HG03060 (cell line): Measurements from ENCODE around the gene PSG3.
"Not testable (repeated sequence)": the region's sequence is repeated elsewhere in the genome, so short reads cannot be mapped to it uniquely, and the experiment has no call there.

Experiments
- ATAC-seq: cut with Tn5 transposase; IDR thresholded peaks from one replicate; pipeline ENCODE4 v1.9.1; 2021; ENCODE audit warnings: low read depth, moderate number of reproducible peaks; ENCODE audit not compliant: unreplicated experiment

PSG3 gene

DNA sequence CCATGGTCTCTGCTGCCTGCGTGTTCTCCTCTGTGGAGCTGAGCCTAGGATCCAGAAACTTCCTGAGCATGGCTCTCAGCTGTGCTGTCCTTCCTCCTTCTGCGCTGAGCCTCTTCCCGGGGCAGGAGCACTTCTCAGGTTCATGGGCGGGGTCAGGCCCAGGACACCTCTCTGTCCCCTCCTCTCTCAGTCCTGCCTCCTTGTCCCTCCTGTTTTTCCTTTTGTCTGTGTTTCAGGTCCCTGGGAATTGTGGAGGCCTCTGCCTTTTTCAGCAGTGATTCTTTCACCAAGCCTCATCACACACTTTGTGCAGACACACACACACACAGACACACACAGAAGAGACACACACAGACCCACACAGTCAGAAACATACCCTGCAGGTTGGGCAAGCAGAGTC is at the start of gene PSG3:
Gene PSG3, minus strand, starts transcription at position 101 of the 400 bp plus-strand sequence. Its CDS starts 97 bp downstream, at position 4.
- not testable (repeated sequence) for ATAC-seq

DNA sequence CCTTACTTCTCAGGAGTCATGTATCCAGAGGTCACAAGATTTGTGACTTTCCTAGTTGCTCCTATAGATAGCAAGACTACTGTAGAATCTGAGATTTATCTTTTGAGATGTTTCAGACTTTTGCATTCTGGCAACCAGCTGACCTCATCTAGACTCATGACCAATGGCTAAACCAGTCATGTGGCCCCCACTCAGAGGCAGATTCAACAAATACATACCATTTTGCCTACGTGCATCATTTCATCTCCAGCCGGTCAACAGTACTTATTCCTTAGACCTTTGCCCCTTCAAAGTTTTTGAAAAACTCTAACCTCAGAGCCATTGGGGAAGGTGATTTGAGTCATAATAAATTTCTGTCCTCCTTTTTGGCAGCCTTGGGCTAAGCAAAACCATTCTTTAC is 48.5 kb upstream of the PSG3 start:
- not testable (repeated sequence) for ATAC-seq

DNA sequence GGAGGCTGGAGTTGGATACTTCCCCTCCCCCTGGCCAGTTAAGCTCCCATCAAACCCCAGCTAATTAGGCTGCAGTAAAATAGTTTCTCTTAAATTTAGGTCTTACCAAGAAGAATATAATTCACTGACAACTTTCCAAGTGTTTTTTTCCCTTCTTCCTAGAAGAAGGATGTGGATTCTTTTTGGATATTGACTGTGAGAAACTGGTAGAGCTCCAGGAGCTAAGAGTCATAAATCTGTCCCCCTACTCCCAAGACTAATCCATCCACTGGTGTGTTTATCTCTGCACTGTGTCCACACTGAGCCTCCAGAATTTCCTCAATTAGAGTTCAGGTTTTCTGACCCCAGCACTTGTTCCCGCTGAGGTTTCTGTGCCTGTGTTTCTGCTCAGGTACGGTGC is 47.5 kb upstream of the PSG3 start:
- ATAC-seq: not testable (repeated sequence)

DNA sequence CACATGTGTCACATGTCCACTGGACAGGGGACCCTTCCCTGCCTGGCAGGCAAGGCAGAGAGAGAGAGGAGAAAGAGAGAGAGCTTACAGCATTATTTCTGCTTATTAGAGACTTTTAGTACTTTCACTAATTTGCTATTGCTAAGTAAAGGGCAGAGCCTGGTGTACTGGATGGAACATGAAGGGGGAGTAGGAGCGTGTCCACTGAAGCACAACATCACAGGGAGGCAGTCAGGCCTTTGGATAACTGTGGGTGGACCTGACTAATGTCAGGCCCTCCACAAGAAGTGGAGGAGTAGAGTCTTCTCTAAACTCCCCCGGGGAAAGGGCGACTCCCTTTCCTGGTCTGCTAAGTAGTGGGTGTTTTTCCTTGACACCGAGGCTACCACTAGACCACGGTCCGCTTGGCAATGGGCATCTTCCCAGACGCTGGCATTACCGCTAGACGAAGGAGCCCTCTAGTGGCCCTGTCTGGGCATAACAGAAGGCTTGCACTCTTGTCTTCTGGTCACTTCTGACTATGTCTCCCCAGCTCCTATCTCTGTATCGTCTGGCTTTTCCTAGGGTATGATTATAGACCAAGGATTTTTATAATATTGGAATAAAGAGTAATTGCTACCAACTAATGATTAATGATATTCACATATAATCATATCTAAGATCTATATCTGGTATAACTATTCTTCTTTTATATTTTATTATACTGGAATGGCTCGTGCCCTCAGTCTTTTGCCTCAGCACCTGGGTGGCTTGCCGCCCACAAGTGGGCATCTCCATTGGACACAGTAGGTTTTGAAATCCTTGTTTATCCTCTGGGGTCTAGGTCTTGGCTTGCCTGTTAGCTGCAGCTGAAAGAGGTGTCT is 36.7 kb upstream of the PSG3 start:
- not testable (repeated sequence) for ATAC-seq

DNA sequence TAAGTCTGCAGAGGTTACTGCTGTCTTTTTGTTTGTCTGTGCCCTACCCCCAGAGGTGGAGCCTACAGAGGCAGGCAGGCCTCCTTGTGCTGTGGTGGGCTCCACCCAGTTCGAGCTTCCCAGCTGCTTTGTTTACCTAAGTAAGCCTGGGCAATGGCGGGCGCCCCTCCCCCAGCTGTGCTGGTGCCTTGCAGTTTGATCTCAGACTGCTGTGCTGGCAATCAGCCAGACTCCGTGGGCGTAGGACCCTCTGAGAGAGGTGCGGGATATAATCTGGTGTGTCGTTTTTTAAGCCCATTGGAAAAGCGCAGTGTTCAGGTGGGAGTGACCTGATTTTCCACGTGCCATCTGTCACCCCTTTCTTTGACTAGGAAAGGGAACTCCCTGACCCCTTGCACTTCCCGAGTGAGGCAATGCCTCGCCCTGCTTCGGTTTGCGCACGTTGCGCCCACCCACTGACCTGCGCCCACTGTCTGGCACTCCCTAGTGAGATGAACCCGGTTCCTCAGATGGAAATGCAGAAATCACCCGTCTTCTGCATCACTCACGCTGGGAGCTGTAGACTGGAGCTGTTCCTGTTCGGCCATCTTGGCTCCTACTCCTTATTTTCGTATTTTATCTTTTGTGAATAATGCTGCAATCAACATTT is 34.4 kb upstream of the PSG3 start:
- ATAC-seq: not testable (repeated sequence)

GRCh38 chr19:42767319-42767718 is 27.0 kb upstream of the PSG3 start:
- ATAC-seq: not testable (repeated sequence)

- not testable (repeated sequence) for ATAC-seq
These were observed 26.6 kb upstream of the PSG3 start for GRCh38 chr19:42766871-42767270.

DNA sequence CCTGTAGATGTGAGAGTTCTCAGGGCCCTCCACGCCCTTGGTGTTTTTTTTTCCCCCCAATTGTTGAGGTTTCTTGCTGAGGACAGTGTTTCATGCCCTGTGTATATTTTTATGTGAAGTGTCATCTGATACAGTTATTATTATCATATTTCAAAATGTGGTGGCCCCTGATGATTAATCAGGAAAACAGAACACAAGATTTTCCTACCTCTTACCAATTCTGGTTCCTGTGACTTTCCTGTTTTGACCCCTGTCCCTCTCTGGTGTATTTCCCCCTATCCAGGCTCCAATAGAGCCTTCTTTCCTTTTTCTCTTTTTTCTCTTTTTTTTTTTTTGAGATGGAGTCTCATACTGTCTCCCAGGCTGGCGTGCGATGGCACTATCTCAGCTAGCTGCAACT is 24.6 kb upstream of the PSG3 start:
- ATAC-seq: no peak

DNA sequence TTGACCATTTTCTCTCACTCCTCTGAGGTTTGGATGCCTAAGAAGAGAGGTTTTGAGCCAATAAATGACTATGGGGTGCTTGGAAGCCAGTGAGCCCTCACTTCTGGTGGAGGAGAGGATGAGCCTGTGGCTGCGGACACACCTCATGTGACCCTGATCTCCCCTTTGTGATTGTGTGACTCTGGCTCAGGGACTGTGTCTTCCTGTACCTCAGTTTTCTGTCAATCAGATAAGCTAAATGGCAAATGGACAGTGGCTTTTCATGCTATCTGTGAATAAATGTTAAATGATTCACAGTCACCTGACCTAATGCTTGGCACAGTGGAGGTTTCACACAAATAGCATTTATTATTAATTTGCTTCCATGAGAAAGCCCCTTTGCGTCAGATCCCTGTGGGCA is 22.5 kb upstream of the PSG3 start:
- ATAC-seq: no peak

- not testable (repeated sequence) for ATAC-seq
These were observed 21.6 kb upstream of the PSG3 start for GRCh38 chr19:42761924-42762295.

DNA sequence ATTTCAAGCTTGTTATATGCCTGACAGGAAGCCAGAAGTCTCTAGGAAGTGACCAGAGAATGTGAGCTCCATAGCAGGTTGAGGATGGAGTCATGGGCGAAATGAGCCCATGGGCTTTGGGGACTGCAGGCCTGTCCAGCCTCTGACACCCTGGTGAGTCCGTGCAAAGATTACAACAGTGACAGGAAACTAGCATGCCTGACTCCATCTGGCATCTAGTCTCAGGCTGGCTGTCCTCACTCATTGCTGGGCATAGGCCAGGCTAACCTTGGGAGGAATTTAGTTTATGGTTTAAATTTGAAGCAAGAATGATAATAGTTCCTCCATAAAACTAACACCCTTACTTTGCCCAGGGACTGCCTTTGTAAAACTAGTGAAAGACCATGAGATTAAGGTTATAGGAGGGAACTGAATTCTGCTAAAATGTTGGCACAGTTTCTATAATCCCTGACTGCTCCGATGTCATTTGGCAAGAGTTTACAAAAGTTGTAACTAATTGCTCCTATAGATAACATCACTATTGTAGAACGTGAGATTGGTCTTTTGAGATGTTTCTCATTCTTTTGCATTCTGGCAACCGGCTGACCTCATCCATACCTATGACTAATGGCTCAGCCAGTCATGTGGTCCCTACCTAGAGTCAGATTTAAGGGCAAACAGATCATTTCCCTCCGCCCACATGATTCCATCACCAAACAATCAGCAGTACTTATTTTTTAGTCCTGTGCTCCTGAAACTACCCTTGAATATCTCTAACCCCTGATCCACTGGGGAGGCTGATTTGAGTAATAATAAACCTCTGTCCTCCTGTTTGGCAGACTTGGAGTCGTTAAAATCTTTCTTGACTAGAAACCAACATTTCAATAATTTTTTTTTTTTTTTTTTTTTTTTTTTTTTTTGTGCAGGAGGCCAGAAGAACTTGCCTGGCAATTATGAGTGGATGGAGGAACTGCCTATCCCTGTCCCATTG is 21.0 kb upstream of the PSG3 start:
- not testable (repeated sequence) for ATAC-seq

GRCh38 chr19:42758667-42759066 is 18.4 kb upstream of the PSG3 start:
- ATAC-seq: not testable (repeated sequence)

- ATAC-seq: not testable (repeated sequence)
These were observed 12.0 kb upstream of the PSG3 start for GRCh38 chr19:42752246-42752645.

- not testable (repeated sequence) for ATAC-seq
These were observed 1.7 kb upstream of the PSG3 start for GRCh38 chr19:42741726-42742607.

- ATAC-seq: not testable (repeated sequence)
These were observed 2.7 kb downstream of the PSG3 start for GRCh38 chr19:42737581-42738011.

- not testable (repeated sequence) for ATAC-seq
These were observed 11.9 kb downstream of the PSG3 start for GRCh38 chr19:42728341-42728740.

- ATAC-seq: not testable (repeated sequence)
These were observed 26.3 kb downstream of the PSG3 start for GRCh38 chr19:42714000-42714399.

DNA sequence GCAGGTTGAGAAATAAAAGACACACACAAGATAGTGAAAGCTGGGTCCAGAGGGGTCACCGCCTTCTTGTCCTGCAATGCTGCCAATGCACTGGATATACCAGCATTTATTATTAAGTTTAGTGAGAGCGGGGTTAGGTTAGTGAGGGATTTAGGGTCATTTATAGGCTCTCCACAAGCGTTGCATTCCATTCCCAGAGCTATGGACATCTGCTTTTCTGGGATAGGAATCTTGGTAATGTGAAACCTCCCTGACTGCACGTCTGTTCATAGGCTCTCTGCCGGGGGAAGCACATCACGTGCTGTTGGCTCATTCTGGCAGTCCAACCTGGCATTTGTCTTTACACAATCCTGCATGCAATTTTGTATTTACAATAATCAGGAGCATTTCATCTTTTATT is 27.5 kb downstream of the PSG3 start:
- not testable (repeated sequence) for ATAC-seq

DNA sequence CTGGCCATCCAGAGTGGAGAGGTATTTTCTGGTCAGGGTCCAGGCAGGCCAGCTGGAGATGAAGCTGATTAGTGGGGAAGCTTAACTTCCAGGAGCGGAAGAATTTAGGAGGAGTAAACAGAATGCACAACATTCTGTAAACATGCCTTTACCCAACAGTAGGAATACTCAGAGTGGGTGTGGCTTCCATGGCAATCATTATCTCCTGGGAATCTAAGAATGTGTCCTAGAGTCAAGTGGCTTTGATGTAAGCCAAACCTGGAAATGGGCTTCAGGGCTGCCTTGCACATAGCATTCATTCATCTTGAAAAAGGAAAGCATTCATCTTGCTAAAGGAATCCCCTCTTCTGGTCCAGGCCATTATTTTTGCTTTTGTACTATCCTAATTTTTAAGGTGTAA is 29.3 kb downstream of the PSG3 start:
- not testable (repeated sequence) for ATAC-seq

- no peak for ATAC-seq
These were observed 42.4 kb downstream of the PSG3 start for GRCh38 chr19:42697884-42698283.
